Spleen (tissue), 7 donors: ENCODE data around the gene TSFM.

Experiments used
- CTCF ChIP-seq, 11 experiments: fragments of 200-600 bp in 7 of 11; fragments of 450-650 bp in 4 of 11; sonication (generic) in 4 of 11; IDR thresholded peaks in 8 of 11; conservative IDR thresholded peaks in 3 of 11; 1 replicate in 7 of 11; 2 replicates in 4 of 11; pipeline versions ENCODE4 v1.4.0 to v1.8.0; 2016 to 2021; ENCODE audit warnings: antibody characterized with exemption in 11 of 11, inconsistent platforms in 4 of 11, mild to moderate bottlenecking in 1 of 11
- POLR2A ChIP-seq, 3 donors: fragments of 450-650 bp; IDR thresholded peaks; one replicate each; pipeline ENCODE4 v1.5.1; 2017; ENCODE audit warnings: antibody characterized with exemption in 3 of 3, mild to moderate bottlenecking in 1 of 3
- POLR2AphosphoS5 ChIP-seq, 3 donors: sonication (generic); formaldehyde crosslinking; IDR thresholded peaks; one replicate each; pipeline ENCODE4 v1.5.1; 2017; ENCODE audit warnings: antibody characterized with exemption in 3 of 3
- donor health status: DM: no; HTN: no; CAD: no; lungs with moderate emphysema.
- donor health status: DM: no; HTN: no; CAD: no.
- donor health status: DM: no; HTN: no; CAD: no.

- TF ChIP-seq CTCF (IDR thresholded peaks at IDR 0.05 in 8 of 11, conservative IDR thresholded peaks at IDR 0.05 in 3 of 11) (no peak), POLR2AphosphoS5 (IDR thresholded peaks at IDR 0.05) (no peak), POLR2A (IDR thresholded peaks at IDR 0.05) (no peak)
Measured at GRCh38 chr12:57734591-57734990, 48.0 kb upstream of the TSFM start.
